ENCODE data around the gene TFEB.

The TFEB gene

GRCh38 chr6:41658636-41659035, 76.8 kb downstream of the TFEB start:
- TF ChIP-seq, protein P1, sequence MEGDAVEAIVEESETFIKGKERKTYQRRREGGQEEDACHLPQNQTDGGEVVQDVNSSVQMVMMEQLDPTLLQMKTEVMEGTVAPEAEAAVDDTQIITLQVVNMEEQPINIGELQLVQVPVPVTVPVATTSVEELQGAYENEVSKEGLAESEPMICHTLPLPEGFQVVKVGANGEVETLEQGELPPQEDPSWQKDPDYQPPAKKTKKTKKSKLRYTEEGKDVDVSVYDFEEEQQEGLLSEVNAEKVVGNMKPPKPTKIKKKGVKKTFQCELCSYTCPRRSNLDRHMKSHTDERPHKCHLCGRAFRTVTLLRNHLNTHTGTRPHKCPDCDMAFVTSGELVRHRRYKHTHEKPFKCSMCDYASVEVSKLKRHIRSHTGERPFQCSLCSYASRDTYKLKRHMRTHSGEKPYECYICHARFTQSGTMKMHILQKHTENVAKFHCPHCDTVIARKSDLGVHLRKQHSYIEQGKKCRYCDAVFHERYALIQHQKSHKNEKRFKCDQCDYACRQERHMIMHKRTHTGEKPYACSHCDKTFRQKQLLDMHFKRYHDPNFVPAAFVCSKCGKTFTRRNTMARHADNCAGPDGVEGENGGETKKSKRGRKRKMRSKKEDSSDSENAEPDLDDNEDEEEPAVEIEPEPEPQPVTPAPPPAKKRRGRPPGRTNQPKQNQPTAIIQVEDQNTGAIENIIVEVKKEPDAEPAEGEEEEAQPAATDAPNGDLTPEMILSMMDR (IDR thresholded peaks at IDR 0.05; ENCODE audit: extremely low read depth, insufficient read depth, missing control alignments) = no peak
- in situ Hi-C loops (cut with MboI; ENCODE audit: low pct_unique_long_range_greater_than_20kb, low sequenced_read_pairs, unreplicated experiment) = no loop called here
- DNase-seq (ENCODE audit: low spot score) = no peak

GRCh38 chr6:41657131-41658094, 78.0 kb downstream of the TFEB start:
- in situ Hi-C loops (cut with MboI; ENCODE audit: low pct_unique_long_range_greater_than_20kb, low sequenced_read_pairs, unreplicated experiment) = no loop called here
- no peak for DNase-seq (ENCODE audit: low spot score)
- TF ChIP-seq, protein P1 (IDR thresholded peaks at IDR 0.05; ENCODE audit: extremely low read depth, insufficient read depth, missing control alignments) = no peak

GRCh38 chr6:41656002-41656691, 79.3 kb downstream of the TFEB start:
- in situ Hi-C loops (cut with MboI; ENCODE audit: low pct_unique_long_range_greater_than_20kb, low sequenced_read_pairs, unreplicated experiment) = no loop called here
- TF ChIP-seq, protein P1 (IDR thresholded peaks at IDR 0.05; ENCODE audit: extremely low read depth, insufficient read depth, missing control alignments) = no peak
- no peak for DNase-seq (ENCODE audit: low spot score)

- TF ChIP-seq, protein P1 (IDR thresholded peaks at IDR 0.05; ENCODE audit: extremely low read depth, insufficient read depth, missing control alignments) = no peak
- in situ Hi-C loops (cut with MboI; ENCODE audit: low pct_unique_long_range_greater_than_20kb, low sequenced_read_pairs, unreplicated experiment) = no loop called here
- no peak for DNase-seq (ENCODE audit: low spot score)
Observed at GRCh38 chr6:41655646-41656001, 79.8 kb downstream of the TFEB start.

DNA sequence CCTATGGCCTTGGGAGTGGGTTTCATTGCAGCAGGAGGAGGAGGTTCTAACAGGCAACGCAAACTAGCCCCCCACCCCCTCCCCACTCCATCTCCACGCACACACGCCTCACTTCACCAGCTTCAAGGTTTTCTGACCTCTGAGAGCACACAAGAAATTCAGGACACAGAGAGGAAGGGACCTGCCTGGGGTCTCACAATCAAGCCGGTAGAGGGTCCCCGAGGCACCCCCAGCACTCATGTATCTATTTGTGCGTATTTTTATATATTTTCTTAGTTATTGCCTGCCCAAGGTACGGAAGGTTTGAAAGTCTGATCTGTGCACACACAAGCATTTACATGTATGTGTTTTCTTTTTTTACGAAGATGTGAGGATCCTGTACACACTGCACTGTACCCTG, 80.2 kb downstream of the TFEB start:
- TF ChIP-seq, protein P1 (IDR thresholded peaks at IDR 0.05; ENCODE audit: extremely low read depth, insufficient read depth, missing control alignments) = no peak
- no peak for DNase-seq (ENCODE audit: low spot score)
- in situ Hi-C loops (cut with MboI; ENCODE audit: low pct_unique_long_range_greater_than_20kb, low sequenced_read_pairs, unreplicated experiment) = no loop called here

GRCh38 chr6:41654698-41655151, 80.7 kb downstream of the TFEB start:
- in situ Hi-C loops (cut with MboI; ENCODE audit: low pct_unique_long_range_greater_than_20kb, low sequenced_read_pairs, unreplicated experiment) = no loop called here
- TF ChIP-seq, protein P1 (IDR thresholded peaks at IDR 0.05; ENCODE audit: extremely low read depth, insufficient read depth, missing control alignments) = no peak
- no peak for DNase-seq (ENCODE audit: low spot score)

All from GM13977 (cell line).